PFSK-1 (cell line): Measurements from ENCODE around the gene HHIP.

Experiments
- FOXP2 ChIP-seq: optimal IDR thresholded peaks from 2 replicates; pipeline ENCODE3; 2011; ENCODE audit warnings: borderline replicate concordance, control low read depth, inconsistent platforms; ENCODE audit not compliant: insufficient read depth; ENCODE audit errors: extremely low read length, extremely low read depth
- POLR2AphosphoS5 ChIP-seq: IDR thresholded peaks from 2 replicates; pipeline ENCODE4 v1.6.1; 2012; ENCODE audit warnings: low read depth, mild to moderate bottlenecking, control low read depth, low read length, moderate library complexity
- SIN3A ChIP-seq: IDR thresholded peaks from 2 replicates; pipeline ENCODE4 v1.6.1; 2012; ENCODE audit warnings: mild to moderate bottlenecking, low read length, moderate library complexity, borderline replicate concordance; ENCODE audit not compliant: insufficient read depth
- TAF1 ChIP-seq: IDR thresholded peaks from 2 replicates; pipeline ENCODE4 v1.6.1; 2012; ENCODE audit warnings: low read length, control low read depth, borderline replicate concordance; ENCODE audit not compliant: insufficient read depth
- TF ChIP-seq, protein P1 (sequence below), 2 experiments: IDR thresholded peaks; 2 replicates each; pipeline versions ENCODE4 v1.6.1 to v1.8.0; 2011 to 2012; ENCODE audit warnings: low read depth in 2 of 2, low read length in 2 of 2, control low read depth in 1 of 2, inconsistent platforms in 1 of 2, mild to moderate bottlenecking in 1 of 2, moderate library complexity in 1 of 2; ENCODE audit not compliant: insufficient read depth in 1 of 2

Gene HHIP

DNA sequence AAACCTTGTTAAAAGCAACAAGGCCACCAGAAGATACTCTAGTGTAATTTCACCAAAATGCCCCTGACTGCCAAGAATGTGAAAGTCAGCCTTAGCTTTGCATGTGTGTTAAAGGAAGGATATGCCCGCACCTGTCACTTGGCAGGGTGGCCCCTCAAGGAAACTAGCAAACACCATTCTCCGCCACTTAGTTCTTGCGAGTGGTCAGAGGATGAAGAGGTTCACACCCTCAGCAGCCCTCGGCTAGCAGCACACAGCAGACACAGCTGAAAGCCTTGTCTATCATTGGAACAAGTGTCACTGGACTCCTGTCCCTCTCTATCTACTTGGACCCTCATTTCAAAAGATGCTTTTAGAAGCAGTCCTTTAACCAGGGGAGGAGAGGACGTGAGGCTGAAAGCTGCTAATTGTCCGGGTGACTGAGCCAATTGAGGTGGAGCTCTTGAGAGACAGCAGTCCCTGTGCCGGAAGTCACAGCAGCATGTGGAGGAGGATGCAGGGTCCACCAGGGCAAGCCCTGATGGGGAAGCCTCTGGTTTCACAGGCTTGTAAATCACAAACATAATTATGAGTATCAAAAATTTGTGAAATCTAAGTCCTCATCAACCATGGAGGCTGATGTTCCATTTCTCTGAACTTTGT lies 18.0 kb downstream of the HHIP start:
- TF ChIP-seq FOXP2 (no peak), POLR2AphosphoS5 (no peak), SIN3A (no peak), TAF1 (no peak)
- TF ChIP-seq, protein P1, sequence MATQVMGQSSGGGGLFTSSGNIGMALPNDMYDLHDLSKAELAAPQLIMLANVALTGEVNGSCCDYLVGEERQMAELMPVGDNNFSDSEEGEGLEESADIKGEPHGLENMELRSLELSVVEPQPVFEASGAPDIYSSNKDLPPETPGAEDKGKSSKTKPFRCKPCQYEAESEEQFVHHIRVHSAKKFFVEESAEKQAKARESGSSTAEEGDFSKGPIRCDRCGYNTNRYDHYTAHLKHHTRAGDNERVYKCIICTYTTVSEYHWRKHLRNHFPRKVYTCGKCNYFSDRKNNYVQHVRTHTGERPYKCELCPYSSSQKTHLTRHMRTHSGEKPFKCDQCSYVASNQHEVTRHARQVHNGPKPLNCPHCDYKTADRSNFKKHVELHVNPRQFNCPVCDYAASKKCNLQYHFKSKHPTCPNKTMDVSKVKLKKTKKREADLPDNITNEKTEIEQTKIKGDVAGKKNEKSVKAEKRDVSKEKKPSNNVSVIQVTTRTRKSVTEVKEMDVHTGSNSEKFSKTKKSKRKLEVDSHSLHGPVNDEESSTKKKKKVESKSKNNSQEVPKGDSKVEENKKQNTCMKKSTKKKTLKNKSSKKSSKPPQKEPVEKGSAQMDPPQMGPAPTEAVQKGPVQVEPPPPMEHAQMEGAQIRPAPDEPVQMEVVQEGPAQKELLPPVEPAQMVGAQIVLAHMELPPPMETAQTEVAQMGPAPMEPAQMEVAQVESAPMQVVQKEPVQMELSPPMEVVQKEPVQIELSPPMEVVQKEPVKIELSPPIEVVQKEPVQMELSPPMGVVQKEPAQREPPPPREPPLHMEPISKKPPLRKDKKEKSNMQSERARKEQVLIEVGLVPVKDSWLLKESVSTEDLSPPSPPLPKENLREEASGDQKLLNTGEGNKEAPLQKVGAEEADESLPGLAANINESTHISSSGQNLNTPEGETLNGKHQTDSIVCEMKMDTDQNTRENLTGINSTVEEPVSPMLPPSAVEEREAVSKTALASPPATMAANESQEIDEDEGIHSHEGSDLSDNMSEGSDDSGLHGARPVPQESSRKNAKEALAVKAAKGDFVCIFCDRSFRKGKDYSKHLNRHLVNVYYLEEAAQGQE (IDR thresholded peaks at IDR 0.05; ENCODE audit: insufficient read depth in 1 of 2, low read depth in 2 of 2, low read length in 2 of 2): no peak

GRCh38 chr4:144666539-144667175 lies 20.7 kb downstream of the HHIP start:
- no peak for TF ChIP-seq FOXP2
- TF ChIP-seq TAF1: no peak
- TF ChIP-seq, protein P1 (IDR thresholded peaks at IDR 0.05; ENCODE audit: insufficient read depth in 1 of 2, low read depth in 2 of 2, low read length in 2 of 2): no peak
- TF ChIP-seq POLR2AphosphoS5: no peak
- no peak for TF ChIP-seq SIN3A

GRCh38 chr4:144667500-144667899 lies 21.5 kb downstream of the HHIP start:
- TF ChIP-seq FOXP2: no peak
- TF ChIP-seq, protein P1 (IDR thresholded peaks at IDR 0.05; ENCODE audit: insufficient read depth in 1 of 2, low read depth in 2 of 2, low read length in 2 of 2): no peak
- no peak for TF ChIP-seq TAF1
- TF ChIP-seq POLR2AphosphoS5: no peak
- no peak for TF ChIP-seq SIN3A

- no peak for TF ChIP-seq SIN3A
- no peak for TF ChIP-seq TAF1
- TF ChIP-seq, protein P1 (IDR thresholded peaks at IDR 0.05; ENCODE audit: insufficient read depth in 1 of 2, low read depth in 2 of 2, low read length in 2 of 2): no peak
These were observed 24.8 kb downstream of the HHIP start for GRCh38 chr4:144670776-144671175.

GRCh38 chr4:144674711-144675110 lies 28.8 kb downstream of the HHIP start:
- TF ChIP-seq POLR2AphosphoS5 (no peak), TAF1 (no peak)
